Esophagus squamous epithelium (tissue), 4 donors: Measurements from ENCODE around the gene MDFIC.

Experiments used
- CTCF ChIP-seq, 6 experiments: fragments of 450-650 bp in 4 of 6; fragments of 200-600 bp in 2 of 6; sonication (generic) in 2 of 6; IDR thresholded peaks; one replicate each; pipeline ENCODE4 v1.5.1; 2016 to 2019; ENCODE audit warnings: antibody characterized with exemption in 6 of 6, mild to moderate bottlenecking in 4 of 6, moderate library complexity in 4 of 6
- POLR2A ChIP-seq, 4 donors: fragments of 450-650 bp; IDR thresholded peaks; one replicate each; pipeline ENCODE4 v1.6.1; 2017; ENCODE audit warnings: antibody characterized with exemption in 4 of 4, mild to moderate bottlenecking in 4 of 4, moderate library complexity in 3 of 4

- no peak for TF ChIP-seq CTCF (IDR thresholded peaks at IDR 0.05)
- TF ChIP-seq POLR2A (IDR thresholded peaks at IDR 0.05) = no peak
These were observed 116.3 kb downstream of the MDFIC start for GRCh38 chr7:115038158-115038557.
